Measurements from ENCODE around the gene CTXN3.

Gene CTXN3

GRCh38 chr5:127649018-127649439 lies at the start of gene CTXN3:
TSS of gene CTXN3 (plus strand) at chr5:127649082. CDS start at chr5:127657522, 8,440 bp downstream.
- DNase-seq = no peak

GRCh38 chr5:127599320-127599719 lies 49.6 kb upstream of the CTXN3 start:
- DNase-seq = no peak

GRCh38 chr5:127599847-127600246 lies 49.0 kb upstream of the CTXN3 start:
- no peak for DNase-seq

GRCh38 chr5:127601111-127601510 lies 47.8 kb upstream of the CTXN3 start:
- no peak for DNase-seq

- no peak for DNase-seq
Observed at GRCh38 chr5:127601601-127602000, 47.3 kb upstream of the CTXN3 start.

GRCh38 chr5:127602481-127602880 lies 46.4 kb upstream of the CTXN3 start:
- no peak for DNase-seq

- no peak for DNase-seq
Observed at GRCh38 chr5:127602896-127603844, 45.7 kb upstream of the CTXN3 start.

- DNase-seq = no peak
Observed at GRCh38 chr5:127608077-127608660, 40.7 kb upstream of the CTXN3 start.

GRCh38 chr5:127609011-127609410 lies 39.9 kb upstream of the CTXN3 start:
- no peak for DNase-seq

- no peak for DNase-seq
Observed at GRCh38 chr5:127609957-127610356, 38.9 kb upstream of the CTXN3 start.

- no peak for DNase-seq
Observed at GRCh38 chr5:127612441-127613141, 36.3 kb upstream of the CTXN3 start.

- no peak for DNase-seq
Observed at GRCh38 chr5:127615916-127616315, 33.0 kb upstream of the CTXN3 start.

GRCh38 chr5:127619908-127620479 lies 28.9 kb upstream of the CTXN3 start:
- no peak for DNase-seq

- no peak for DNase-seq
Observed at GRCh38 chr5:127621601-127622325, 27.1 kb upstream of the CTXN3 start.

- DNase-seq = no peak
Observed at GRCh38 chr5:127634007-127634406, 14.9 kb upstream of the CTXN3 start.

- no peak for DNase-seq
Observed at GRCh38 chr5:127639828-127640227, 9.1 kb upstream of the CTXN3 start.

GRCh38 chr5:127642949-127643348 lies 5.9 kb upstream of the CTXN3 start:
- DNase-seq = no peak

- no peak for DNase-seq
Observed at GRCh38 chr5:127643607-127644006, 5.3 kb upstream of the CTXN3 start.

- DNase-seq = no peak
Observed at GRCh38 chr5:127645300-127645726, 3.6 kb upstream of the CTXN3 start.

- no peak for DNase-seq
Observed at GRCh38 chr5:127647361-127647958, 1.4 kb upstream of the CTXN3 start.

- DNase-seq = no peak
Observed at GRCh38 chr5:127650022-127650421, 1.1 kb downstream of the CTXN3 start.

- no peak for DNase-seq
Observed at GRCh38 chr5:127650649-127651048, 1.8 kb downstream of the CTXN3 start.
